ENCODE data around the gene PPP2R1B.

GRCh38 chr11:111778047-111778558 lies 11.9 kb upstream of the PPP2R1B start:
- TF ChIP-seq CTCF (IDR thresholded peaks at IDR 0.05; ENCODE audit: insufficient read depth, low read length, poor library complexity, severe bottlenecking) (no peak), EZH2phosphoT487 (conservative IDR thresholded peaks at IDR 0.05; ENCODE audit: low read length) (no peak)

All from SU-DHL-6 (cell line).